HCT116 (cell line): ENCODE measurements around the gene DEXI.

Experiments
- CBX3 ChIP-seq: IDR thresholded peaks from 2 replicates; pipeline ENCODE4 v1.6.1; 2012; ENCODE audit warnings: low read depth
- CEBPB ChIP-seq: IDR thresholded peaks from 2 replicates; pipeline ENCODE4 v1.6.1; 2012; ENCODE audit warnings: low read depth
- EGR1 ChIP-seq: IDR thresholded peaks from 2 replicates; pipeline ENCODE4 v1.6.1; 2012; ENCODE audit warnings: low read depth
- POLR2A ChIP-seq: IDR thresholded peaks from 2 replicates; pipeline ENCODE4 v1.7.0; 2011; ENCODE audit warnings: borderline replicate concordance; ENCODE audit not compliant: insufficient read depth, insufficient read length; ENCODE audit errors: extremely low read depth

DNA sequence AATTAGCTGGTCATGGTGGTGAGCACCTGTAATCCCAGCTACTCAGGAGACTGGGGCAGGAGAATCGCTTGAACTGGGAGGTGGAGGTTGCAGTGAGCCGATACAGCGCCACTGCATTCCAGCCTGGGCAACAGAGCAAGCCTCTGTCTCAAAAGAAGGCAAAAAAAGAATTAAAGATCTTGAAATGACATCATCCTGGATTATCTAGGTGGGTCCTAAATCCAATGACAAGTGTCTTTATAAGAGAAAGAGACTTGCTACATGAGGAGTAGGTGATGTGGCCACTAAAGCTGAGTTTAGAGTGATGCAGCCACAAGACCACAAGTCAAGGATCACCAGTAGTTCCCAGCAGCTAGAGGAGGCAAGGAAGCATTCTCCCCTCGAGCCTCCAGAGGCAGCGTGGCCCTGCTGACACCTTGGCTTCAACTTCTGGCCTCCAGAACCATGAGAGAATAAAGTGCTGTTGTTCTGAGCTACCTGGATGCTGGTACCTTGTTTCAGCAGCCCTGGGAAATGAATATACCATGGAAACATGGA lies 49.4 kb downstream of the DEXI start:
- no peak for TF ChIP-seq POLR2A
- TF ChIP-seq CEBPB: no peak
- no peak for TF ChIP-seq EGR1
- TF ChIP-seq CBX3: no peak
